Myometrial cell (primary cell): Measurements from ENCODE around the gene SPON2. TPM values are rescaled to one million over a fixed set of nuclear protein-coding genes. Genes with fewer than 3 reads are reported as not detected.

ENCODE experiments used
- total RNA-seq: library from RNA; depleted of rRNA; stranded (reverse); fragments of >200 nt; gene quantifications from 2 replicates; pipeline ENCODE4 v1.2.3, GENCODE V29; 2015

The SPON2 gene
- total RNA-seq: 454 and 490 TPM in 2 replicates

GRCh38 chr4:1172228-1172851 is at the start of gene SPON2:
TSS of gene SPON2 (minus strand) at chr4:1172583.

Other genes starting within 250 kb of the SPON2 start
- 75.2 and 76.4 TPM in 2 replicates for gene GAK, start 240.3 kb downstream of the SPON2 start, total RNA-seq
- 20.6 and 25.9 TPM in 2 replicates for gene TMEM175, start 240.1 kb downstream of the SPON2 start, total RNA-seq
- 10.5 and 12.4 TPM in 2 replicates for gene DGKQ, start 199.0 kb downstream of the SPON2 start, total RNA-seq
- 2.3 and 5.8 TPM in 2 replicates for gene IDUA, start 185.5 kb downstream of the SPON2 start, total RNA-seq
- not detected in 2 replicates for gene SLC26A1, start 179.2 kb downstream of the SPON2 start, total RNA-seq
- 14.4 and 16.7 TPM in 2 replicates for gene FGFRL1, start 161.0 kb downstream of the SPON2 start, total RNA-seq
- gene RNF212, start 59.0 kb downstream of the SPON2 start, total RNA-seq: 1.6 TPM in 1 of 2 replicates, not detected in the other
- 175 and 225 TPM in 2 replicates for gene CTBP1, start 76.5 kb upstream of the SPON2 start, total RNA-seq
- gene MAEA, start 117.3 kb upstream of the SPON2 start, total RNA-seq: 70.4 and 79.9 TPM in 2 replicates
- gene UVSSA, start 174.6 kb upstream of the SPON2 start, total RNA-seq: 3.2 and 9.5 TPM in 2 replicates
- gene NKX1-1, start 233.9 kb upstream of the SPON2 start, total RNA-seq: not detected in 2 replicates